H1 (cell line): ENCODE data around the gene NEU4. TPM values are rescaled to one million over a fixed set of nuclear protein-coding genes. Genes with fewer than 3 reads are reported as not detected.

Experiments used
- CTBP2 ChIP-seq: IDR thresholded peaks from 2 replicates; pipeline ENCODE4 v1.7.0; 2011; ENCODE audit warnings: borderline replicate concordance, mild to moderate bottlenecking, moderate library complexity, mixed read lengths, low read length; ENCODE audit not compliant: insufficient read depth, insufficient read length
- NANOG ChIP-seq: IDR thresholded peaks from 2 replicates; pipeline ENCODE4 v1.6.1; 2011; ENCODE audit warnings: low read length, low read depth, mild to moderate bottlenecking, inconsistent platforms; ENCODE audit not compliant: insufficient read depth, poor library complexity, severe bottlenecking
- PHF8 ChIP-seq: fragments of 200-600 bp; sonication (generic); conservative IDR thresholded peaks from 2 replicates; pipeline ENCODE4 v1.7.1; 2012; ENCODE audit warnings: low read depth, mild to moderate bottlenecking, inconsistent platforms, low read length, moderate library complexity
- TBP ChIP-seq: IDR thresholded peaks from 2 replicates; pipeline ENCODE4 v1.6.1; 2011; ENCODE audit warnings: low read depth, low read length, improper control_type of control experiment
- ZNF274 ChIP-seq: IDR thresholded peaks from 2 replicates; pipeline ENCODE4 v1.7.0; 2012; ENCODE audit warnings: low read length, borderline replicate concordance; ENCODE audit errors: extremely low read depth
- polyA plus RNA-seq, 7 experiments: library from polyadenylated mRNA; depleted of rRNA in 3 of 7; stranded (reverse) in 5 of 7; unstranded in 2 of 7; fragments of >200 nt in 5 of 7; fragments of 200-250 nt in 2 of 7; gene quantifications; 1 replicate in 5 of 7; 2 replicates in 1 of 7; 4 replicates in 1 of 7; pipeline versions ENCODE4 v1.2.1 to v1.2.3, GENCODE V29; 2011 to 2013; ENCODE audit warnings: missing spikeins in 2 of 7, mixed read lengths in 2 of 7
- total RNA-seq: library from RNA; stranded (reverse); fragmentation: NEBNext Ultra II Directional; extraction: Animal tissue kit (Norgen Biotek cat#: 25700); gene quantifications from 2 replicates; pipeline ENCODE4 v1.2.1, GENCODE V29; 2021

NEU4 gene
- total and polyA plus RNA-seq, 2 of the 8 experiments (the other 6 are each of a cell fraction or from before 2014, with no cell fraction given): 0.32 to 0.50 TPM

- TF ChIP-seq TBP: no peak
- no peak for TF ChIP-seq PHF8
- no peak for TF ChIP-seq NANOG
- no peak for TF ChIP-seq ZNF274
- no peak for TF ChIP-seq CTBP2
Observed at GRCh38 chr2:241763551-241764274, 45.3 kb upstream of the NEU4 start (continued).
